HCT116 (cell line): ENCODE measurements around the gene KRTAP8-1. TPM values are rescaled to one million over a fixed set of nuclear protein-coding genes. Genes with fewer than 3 reads are reported as not detected.

ENCODE experiments used
- ATAC-seq: fragments of 200-7000 bp; cut with Tn5 transposase; 2 replicates; pipeline ENCODE4 v1.9.1; 2020; ENCODE audit warnings: mild to moderate bottlenecking, moderate library complexity
- BruUV-seq: library from RNA; stranded (reverse); fragments of 400-500 nt; replicated peaks from 2 replicates; lab custom pipeline; 2021; lab: Mats Ljungman, UMichigan
- CTCF ChIA-PET: fragments of 300-600 bp; sonication (Branson Sonifier 250); formaldehyde crosslinking; loops from one replicate; lab custom pipeline; 2021; ENCODE audit warnings: antibody characterized with exemption; lab: Charles Lee
- POLR2A ChIA-PET: fragments of 300-600, 350-600 bp; sonication (Branson Sonifier 250); formaldehyde crosslinking; loops from one replicate; lab custom pipeline; 2021; ENCODE audit warnings: antibody characterized with exemption; lab: Charles Lee
- RAD21 ChIA-PET, 2 experiments: fragments of 300-600 bp; sonication (Branson Sonifier 250); formaldehyde crosslinking; loops; one replicate each; lab custom pipeline; 2023; ENCODE audit warnings: low total read pairs in 2 of 2; ENCODE audit not compliant: uncharacterized antibody in 2 of 2, unreplicated experiment in 2 of 2, low non-redundant PET in 1 of 2; lab: Charles Lee
- DNase-seq: peaks from one replicate; pipeline ENCODE4 v3.0.0-alpha.2; 2010; ENCODE audit warnings: low read depth, low spot score
- H2AFZ ChIP-seq: fragments of 200-600 bp; shearing (Covaris generic), sonication (generic); 2 replicates; pipeline ENCODE4 v1.6.1; 2017; ENCODE audit warnings: low read depth, mixed run types, mixed read lengths, antibody characterized with exemption, low read length; ENCODE audit not compliant: poor library complexity, severe bottlenecking
- H3K27ac ChIP-seq: 2 replicates; pipeline ENCODE4 v1.5.1; 2012; ENCODE audit warnings: low read depth, low read length
- H3K27me3 ChIP-seq: fragments of 200-600 bp; sonication (generic); 2 replicates; pipeline ENCODE4 v1.6.1; 2016; ENCODE audit warnings: mixed run types, low read length, mixed read lengths; ENCODE audit not compliant: insufficient read depth
- H3K36me3 ChIP-seq, 2 experiments: fragments of 200-500 bp in 1 of 2; fragments of 200-600 bp in 1 of 2; sonication (Bioruptor generic) in 1 of 2; sonication (generic) in 1 of 2; 2 replicates each; pipeline versions ENCODE4 v1.5.1 to v1.6.1; 2014 to 2016; ENCODE audit warnings: low read length in 2 of 2, inconsistent platforms in 1 of 2, mixed read lengths in 1 of 2, mixed run types in 1 of 2; ENCODE audit not compliant: insufficient read depth in 2 of 2, control insufficient read depth in 1 of 2
- H3K4me1 ChIP-seq, 2 experiments: fragments of 200-600 bp in 1 of 2; sonication (generic) in 1 of 2; 2 replicates each; pipeline versions ENCODE4 v1.5.1 to v1.6.1; 2012 to 2017; ENCODE audit warnings: low read length in 2 of 2, inconsistent platforms in 1 of 2, mild to moderate bottlenecking in 1 of 2, mixed read lengths in 1 of 2, mixed run types in 1 of 2, moderate library complexity in 1 of 2; ENCODE audit not compliant: insufficient read depth in 2 of 2, control insufficient read depth in 1 of 2
- H3K4me2 ChIP-seq: fragments of 200-600 bp; sonication (generic); 2 replicates; pipeline ENCODE4 v1.6.1; 2017; ENCODE audit warnings: mixed run types, low read length, mixed read lengths
- H3K4me3 ChIP-seq, 2 experiments: fragments of 200-600 bp in 1 of 2; sonication (generic) in 1 of 2; replicated peaks in 1 of 2; 2 replicates each; pipeline ENCODE4 v1.5.1; 2011 to 2016; ENCODE audit warnings: low read length in 2 of 2, control low read depth in 1 of 2, low read depth in 1 of 2, mild to moderate bottlenecking in 1 of 2, mixed read lengths in 1 of 2, mixed run types in 1 of 2
- H3K79me2 ChIP-seq: fragments of 200-600 bp; sonication (generic); 2 replicates; pipeline ENCODE4 v1.6.1; 2017; ENCODE audit warnings: mild to moderate bottlenecking, mixed run types, low read length, moderate library complexity, mixed read lengths; ENCODE audit not compliant: insufficient read depth
- H3K9ac ChIP-seq: fragments of 200-600 bp; sonication (generic); 2 replicates; pipeline ENCODE4 v1.6.1; 2016; ENCODE audit warnings: low read length, mixed read lengths
- H3K9me2 ChIP-seq: fragments of 200-600 bp; sonication (generic), shearing (Covaris generic); 2 replicates; pipeline ENCODE4 v1.6.1; 2017; ENCODE audit warnings: mixed run types, mild to moderate bottlenecking, moderate library complexity; ENCODE audit not compliant: insufficient read depth
- H3K9me3 ChIP-seq, 2 experiments: fragments of 200-500 bp in 1 of 2; fragments of 200-600 bp in 1 of 2; sonication (Bioruptor generic) in 1 of 2; sonication (generic) in 1 of 2; 2 replicates each; pipeline ENCODE4 v1.6.1; 2014 to 2017; ENCODE audit warnings: low read length in 2 of 2, mixed read lengths in 2 of 2, inconsistent platforms in 1 of 2, low read depth in 1 of 2, mild to moderate bottlenecking in 1 of 2, mixed run types in 1 of 2, moderate library complexity in 1 of 2; ENCODE audit not compliant: control insufficient read depth in 1 of 2, insufficient read depth in 1 of 2
- H4K20me1 ChIP-seq: fragments of 200-600 bp; sonication (generic), shearing (Covaris generic); 2 replicates; pipeline ENCODE4 v1.6.1; 2017; ENCODE audit warnings: mixed run types, mild to moderate bottlenecking, moderate library complexity; ENCODE audit not compliant: insufficient read depth
- ATF3 ChIP-seq: IDR thresholded peaks from 2 replicates; pipeline ENCODE4 v1.6.1; 2012
- ELF1 ChIP-seq: IDR thresholded peaks from 2 replicates; pipeline ENCODE4 v1.6.1; 2012; ENCODE audit warnings: low read depth, borderline replicate concordance
- EZH2 ChIP-seq: fragments of 200-600 bp; sonication (generic); IDR thresholded peaks from 2 replicates; pipeline ENCODE4 v1.6.1; 2017; ENCODE audit warnings: antibody characterized with exemption, mixed run types
- FOSL1 ChIP-seq: IDR thresholded peaks from 2 replicates; pipeline ENCODE4 v1.6.1; 2012; ENCODE audit warnings: low read depth
- JUND ChIP-seq: IDR thresholded peaks from 2 replicates; pipeline ENCODE4 v1.6.1; 2012
- POLR2A ChIP-seq: IDR thresholded peaks from 2 replicates; pipeline ENCODE4 v1.7.0; 2011; ENCODE audit warnings: borderline replicate concordance; ENCODE audit not compliant: insufficient read depth, insufficient read length; ENCODE audit errors: extremely low read depth
- POLR2AphosphoS5 ChIP-seq: IDR thresholded peaks from 2 replicates; pipeline ENCODE4 v1.6.1; 2011; ENCODE audit warnings: mild to moderate bottlenecking, low read depth, low read length, moderate library complexity
- RAD21 ChIP-seq: IDR thresholded peaks from 2 replicates; pipeline ENCODE4 v1.6.1; 2012; ENCODE audit warnings: low read depth, mild to moderate bottlenecking
- SP1 ChIP-seq: IDR thresholded peaks from 2 replicates; pipeline ENCODE4 v1.6.1; 2012; ENCODE audit warnings: low read depth
- SRF ChIP-seq: IDR thresholded peaks from 2 replicates; pipeline ENCODE4 v1.6.1; 2012; ENCODE audit warnings: low read depth
- TCF7L2 ChIP-seq: IDR thresholded peaks from 2 replicates; pipeline ENCODE4 v1.7.0; 2011; ENCODE audit warnings: borderline replicate concordance, inconsistent platforms; ENCODE audit not compliant: insufficient read depth, insufficient read length; ENCODE audit errors: extremely low read depth
- YY1 ChIP-seq: IDR thresholded peaks from 2 replicates; pipeline ENCODE4 v1.6.1; 2011; ENCODE audit warnings: low read length, low read depth, moderate library complexity, mild to moderate bottlenecking; ENCODE audit not compliant: insufficient replicate concordance; ENCODE audit errors: extremely low read depth
- ZBTB33 ChIP-seq: IDR thresholded peaks from 2 replicates; pipeline ENCODE4 v1.6.1; 2011; ENCODE audit warnings: mild to moderate bottlenecking, low read length, moderate library complexity; ENCODE audit not compliant: insufficient replicate concordance; ENCODE audit errors: extremely low read depth
- intact Hi-C: fragments of 100-400 bp; cut with micrococcal nuclease; formaldehyde crosslinking; loops from 2 replicates; pipeline ENCODE4 v1.10.0; 2022
- total RNA-seq: library from RNA; stranded (reverse); gene quantifications from one replicate; pipeline ENCODE4 v1.2.1, GENCODE V29; 2021; ENCODE audit not compliant: unreplicated experiment
- TF ChIP-seq, protein P1 (sequence below): IDR thresholded peaks from 2 replicates; pipeline ENCODE4 v1.6.1; 2012

Gene KRTAP8-1
- total RNA-seq, 1 experiment from 2014 or later, result not detected

DNA sequence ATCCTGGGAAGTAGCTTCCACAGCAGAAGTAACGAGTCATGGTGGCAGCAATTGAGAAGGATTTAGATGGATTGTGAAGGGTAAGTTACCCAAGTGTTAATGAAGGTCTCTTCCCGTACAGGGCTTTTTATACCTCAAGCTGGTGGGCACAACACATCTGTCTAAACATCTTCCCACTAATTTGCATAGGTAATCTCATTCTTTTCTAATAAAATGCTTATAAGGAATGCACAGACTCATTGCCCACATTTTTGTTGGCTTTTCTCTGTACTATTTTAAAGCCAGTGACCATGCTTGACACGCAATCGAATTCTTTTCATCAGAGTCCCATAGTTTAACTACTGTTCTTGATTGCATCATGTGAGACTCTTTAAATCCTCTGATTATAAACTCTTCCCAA, 16.6 kb upstream of the KRTAP8-1 start, which contains the start of gene KRTAP7-1:
Gene KRTAP7-1, minus strand, starts transcription at position 101 of the 400 bp plus-strand sequence. Its CDS starts 61 bp downstream, at position 40.
- Histone ChIP-seq H3K9ac (no peak within 1 kb of the TSS), H3K36me3 (no peaks in the 10 kb centered on the region), H3K27ac (no peak within 1 kb of the TSS), H3K4me1 (no peaks in the 10 kb centered on the region), H3K4me3 (no peak within 1 kb of the TSS), H3K79me2 (no peaks in the 10 kb centered on the region), H3K4me2 (no peak within 1 kb of the TSS), H3K27me3 (no peaks in the 10 kb centered on the region), H2AFZ (no peak within 1 kb of the TSS), H3K9me2 (no peaks in the 10 kb centered on the region), H4K20me1 (no peaks in the 10 kb centered on the region), H3K9me3 (peaks cover 0 to 25% of the 10 kb centered on the region in 2 experiments; a peak in 2 of 4 replicates)
- intact Hi-C loops, result no loop called here
- no peak for ATAC-seq
- no peak for TF ChIP-seq RAD21
- TF ChIP-seq ZBTB33, result no peak
- no peak for TF ChIP-seq SP1
- no peak for TF ChIP-seq YY1
- no peak for TF ChIP-seq POLR2A
- no peak for TF ChIP-seq ATF3
- TF ChIP-seq JUND, result no peak
- TF ChIP-seq TCF7L2, result no peak
- TF ChIP-seq, protein P1, sequence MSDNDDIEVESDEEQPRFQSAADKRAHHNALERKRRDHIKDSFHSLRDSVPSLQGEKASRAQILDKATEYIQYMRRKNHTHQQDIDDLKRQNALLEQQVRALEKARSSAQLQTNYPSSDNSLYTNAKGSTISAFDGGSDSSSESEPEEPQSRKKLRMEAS, result no peak
- TF ChIP-seq SRF, result no peak
- no peak for TF ChIP-seq ELF1
- TF ChIP-seq EZH2, result no peak
- TF ChIP-seq POLR2AphosphoS5, result no peak
- no peak for TF ChIP-seq FOSL1
- no peak for DNase-seq
- ChIA-PET POLR2A (no interaction called here), CTCF (no interaction called here), RAD21 (no interaction called here)
- no TSS peak for BruUV-seq
